COLO668 (cell line): ENCODE data around the gene SUFU.
A peak's percentile ranks its signal among the peaks of the same experiment; 100 is the strongest.

Experiments used
- DNase-seq: peaks from one replicate; lab custom pipeline; 2025; ENCODE audit not compliant: unreplicated experiment; lab: John Stamatoyannopoulos, UW

Gene SUFU

DNA sequence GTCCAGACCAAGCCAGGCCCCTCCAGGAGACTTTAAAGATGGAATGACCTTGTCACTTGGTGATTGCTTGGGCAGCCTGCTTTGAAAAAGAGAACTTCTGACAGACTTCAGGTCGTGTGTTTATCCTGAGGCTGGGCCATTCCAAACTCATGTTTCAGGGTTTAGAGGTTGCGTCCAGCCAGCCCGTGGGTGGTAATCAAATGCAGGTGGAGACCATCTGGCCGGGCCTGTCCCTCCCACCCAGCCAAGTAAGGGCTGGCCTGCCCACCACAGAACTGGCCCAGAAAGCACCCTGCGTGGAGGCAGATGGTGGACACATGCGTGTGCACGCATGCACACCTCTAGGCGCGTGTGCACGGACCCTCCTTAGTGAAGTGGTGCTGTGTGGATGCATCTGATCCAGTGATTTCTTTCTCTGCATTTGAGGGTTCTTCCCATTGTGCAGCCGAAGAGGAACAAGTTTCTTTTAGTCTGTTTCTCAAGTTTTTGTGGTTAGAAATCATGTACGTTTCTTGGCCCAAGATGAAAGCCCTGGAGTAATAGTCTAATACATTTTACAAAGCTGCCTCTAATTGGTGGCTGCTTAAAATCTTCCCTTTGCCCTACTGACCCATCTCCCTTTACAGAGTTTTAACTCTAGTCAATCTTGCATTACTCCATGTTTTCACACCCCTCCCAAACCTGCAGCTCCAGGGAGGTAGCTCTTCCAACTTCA lies 43.0 kb downstream of the SUFU start:
- no peak for DNase-seq

DNA sequence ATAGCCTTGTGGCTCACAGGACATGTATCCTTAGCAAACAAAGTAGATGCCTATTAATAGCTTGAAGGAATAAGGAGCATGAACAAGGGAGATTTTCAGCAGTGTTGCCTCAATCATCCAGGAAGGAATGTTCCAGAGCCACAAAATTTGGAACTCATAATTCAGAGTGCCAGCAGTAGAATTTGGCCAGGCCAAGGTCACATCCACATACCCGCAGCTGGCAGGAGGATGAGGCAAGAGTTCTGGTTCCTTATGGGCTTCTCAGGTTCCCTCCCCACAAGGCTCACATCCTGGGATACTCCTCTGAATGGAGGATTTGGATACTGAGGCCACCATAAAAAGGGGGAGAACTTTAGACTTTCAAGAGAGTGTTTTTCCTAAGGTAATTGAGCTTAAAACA lies 45.8 kb downstream of the SUFU start:
- no peak for DNase-seq

DNA sequence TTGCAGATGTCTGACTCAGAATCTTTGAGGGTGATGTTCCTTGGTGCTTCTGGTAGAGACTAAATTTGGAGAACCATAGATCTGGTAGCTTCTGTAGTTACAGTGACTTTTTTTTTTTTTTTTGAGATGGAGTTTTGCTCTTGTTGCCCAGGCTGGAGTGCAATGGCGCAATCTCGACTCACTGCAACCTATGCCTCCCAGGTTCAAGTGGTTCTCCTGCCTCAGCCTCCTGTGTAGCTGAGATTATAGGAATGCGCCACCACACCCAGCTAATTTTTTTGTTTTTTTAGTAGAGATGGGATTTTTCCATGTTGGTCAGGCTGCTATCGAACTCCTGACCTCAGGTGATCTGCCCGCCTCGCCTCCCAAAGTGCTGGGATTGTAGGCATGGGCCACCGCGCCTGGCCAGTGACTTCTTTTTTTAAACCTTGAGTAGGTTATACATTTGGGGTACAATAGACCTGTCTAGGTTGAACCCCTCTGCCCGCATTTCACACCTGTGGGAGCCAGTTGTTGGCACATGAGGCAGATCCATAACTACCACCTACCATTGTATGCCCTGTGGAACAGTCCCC lies 47.0 kb downstream of the SUFU start:
- no peak for DNase-seq

DNA sequence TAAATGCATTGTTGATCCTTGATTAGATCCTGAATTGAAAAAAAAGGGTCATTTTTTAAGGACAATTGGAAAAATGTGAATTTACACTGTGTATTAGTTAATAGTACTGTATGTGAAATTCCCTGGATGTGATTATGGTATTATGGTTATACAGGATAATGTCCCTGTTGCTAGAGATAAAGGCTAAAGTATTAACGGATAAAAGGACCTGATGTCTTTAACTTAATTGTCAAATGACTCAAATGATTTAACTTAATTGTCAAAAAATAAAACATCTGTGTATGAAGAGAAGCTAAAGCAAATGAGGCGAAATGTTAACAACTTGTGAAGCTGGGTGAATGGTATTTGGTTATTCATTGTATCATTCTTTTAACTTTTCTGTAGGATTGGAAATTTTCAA lies 48.8 kb downstream of the SUFU start:
- no peak for DNase-seq

DNA sequence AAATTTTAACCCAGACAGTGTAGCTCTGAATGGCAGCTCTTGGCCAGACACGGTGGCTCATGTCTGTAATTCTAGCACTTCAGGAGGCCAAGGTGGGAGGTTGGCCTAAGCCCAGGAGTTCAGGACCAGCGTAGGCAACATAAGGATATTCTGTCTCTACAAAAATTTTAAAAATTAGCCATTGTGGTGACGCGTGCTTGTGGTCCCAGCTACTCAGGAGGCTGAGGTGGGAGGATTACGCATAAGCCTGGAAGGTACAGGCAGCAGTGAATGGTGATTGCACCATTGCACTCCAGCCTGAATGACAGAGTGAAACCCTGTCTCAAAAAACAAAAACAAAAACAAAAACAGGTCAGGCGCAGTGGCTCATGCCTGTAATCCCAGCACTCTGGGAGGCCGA lies 50.0 kb downstream of the SUFU start:
- no peak for DNase-seq

DNA sequence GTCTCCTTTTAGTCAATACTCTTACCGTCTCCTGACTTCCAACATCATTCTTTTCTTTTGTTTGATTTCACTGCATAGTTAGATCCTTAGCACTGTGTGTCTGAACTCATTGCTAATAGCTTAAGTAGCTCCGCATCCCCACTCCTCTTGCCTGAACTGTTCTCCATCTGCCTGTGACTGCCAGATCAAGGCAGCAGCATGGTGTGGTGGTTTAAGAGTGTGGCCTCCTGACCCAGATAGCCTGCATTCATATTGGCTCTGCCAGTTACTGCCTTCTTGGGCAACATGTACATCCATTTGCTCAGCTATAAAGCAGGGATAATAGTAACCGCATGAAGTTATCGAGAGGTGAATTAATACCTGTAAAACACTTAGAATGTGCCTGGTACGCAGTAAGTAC lies 50.8 kb downstream of the SUFU start:
- DNase-seq = no peak

DNA sequence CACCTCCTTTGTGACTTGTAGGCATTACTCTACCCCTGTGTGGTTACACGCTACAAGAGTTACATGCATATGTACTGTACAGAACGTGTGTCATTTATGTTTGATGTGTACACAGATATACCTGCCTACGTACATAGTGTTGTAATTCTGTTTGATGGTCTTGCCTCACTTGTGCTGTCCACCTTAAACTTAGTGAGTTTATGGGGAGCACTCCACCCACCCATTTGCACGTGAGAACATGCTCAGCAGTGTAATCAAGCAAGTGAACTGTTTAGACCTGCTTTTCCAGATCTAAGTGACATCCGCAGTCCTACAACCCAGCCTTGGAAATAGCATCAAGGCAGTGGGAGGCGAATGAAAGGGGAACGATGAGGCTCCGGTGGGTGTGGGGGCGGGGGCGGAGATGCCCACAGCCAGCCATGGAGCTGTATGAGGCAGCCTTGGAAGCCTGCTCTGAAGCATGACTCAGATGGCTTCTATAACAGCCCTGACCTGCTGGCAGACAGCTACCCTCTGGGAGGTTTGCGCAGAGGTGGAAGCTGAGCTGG lies 52.1 kb downstream of the SUFU start:
- DNase-seq = no peak

DNA sequence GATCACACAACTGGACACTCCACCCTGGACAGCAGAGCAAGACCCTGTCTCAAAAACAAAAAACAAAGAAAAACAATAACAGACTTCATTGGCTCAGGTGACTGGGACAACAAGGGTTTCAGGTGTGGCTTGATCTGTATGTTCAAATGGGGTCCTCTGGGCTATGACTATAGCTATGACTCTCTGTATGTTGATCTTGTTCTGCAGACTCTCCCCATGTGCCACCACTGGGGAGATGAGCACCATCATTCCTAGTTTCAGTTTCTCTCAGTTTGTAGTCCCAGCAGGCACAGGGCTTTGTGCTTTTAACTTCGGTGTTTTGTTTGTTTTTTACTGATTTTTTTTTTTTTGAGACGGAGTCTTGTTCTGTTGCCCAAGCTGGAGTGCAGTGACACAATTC lies 53.8 kb downstream of the SUFU start:
- DNase-seq = no peak

DNA sequence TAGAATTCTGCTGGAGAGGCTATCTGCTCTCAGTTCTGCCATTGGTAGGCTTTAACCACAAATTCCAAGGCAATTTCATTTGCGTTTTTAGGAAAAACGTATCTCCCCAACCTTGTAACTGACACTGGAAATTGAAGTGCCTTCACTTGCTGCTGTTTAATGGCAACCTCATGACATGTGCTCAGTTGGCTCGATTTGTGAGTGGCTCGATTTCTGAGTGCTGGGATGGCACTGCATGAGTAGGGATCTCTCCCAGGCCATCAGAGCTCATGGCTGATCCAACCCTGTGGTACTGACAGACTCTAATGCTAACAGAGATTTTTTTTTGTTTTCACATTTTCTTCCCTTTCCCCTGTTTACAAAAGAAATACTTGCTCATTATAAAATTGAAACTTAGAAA lies 56.0 kb downstream of the SUFU start:
- DNase-seq = no peak

DNA sequence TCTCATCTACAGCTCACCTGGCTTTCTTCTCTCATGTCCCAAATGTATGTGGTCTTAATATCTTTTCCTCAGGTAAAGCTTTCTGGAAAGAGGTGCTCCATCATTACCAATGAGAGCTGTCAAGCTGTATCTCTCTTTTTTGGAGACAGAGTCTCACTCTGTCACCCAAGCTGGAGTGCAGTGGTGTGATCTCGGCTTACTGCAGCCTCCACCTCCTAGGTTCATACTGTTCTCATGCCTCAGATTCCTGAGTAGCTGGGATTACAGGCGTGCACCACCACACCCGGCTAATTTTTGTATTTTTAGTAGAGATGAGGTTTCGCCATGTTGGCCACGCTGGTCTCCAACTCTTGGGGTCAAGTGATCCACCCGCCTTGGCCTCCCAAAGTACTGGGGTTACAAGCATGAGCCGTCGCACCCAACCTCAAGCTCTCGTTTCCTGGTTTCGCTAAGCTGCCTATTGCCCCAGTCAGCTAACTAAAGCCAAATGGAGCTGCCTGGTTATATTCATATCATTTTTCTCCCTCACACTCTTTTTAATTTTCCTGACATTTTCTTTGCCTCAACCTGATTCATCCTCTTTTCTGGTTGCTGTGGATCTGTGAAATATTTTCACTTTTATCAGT lies 60.5 kb downstream of the SUFU start:
- no peak for DNase-seq

DNA sequence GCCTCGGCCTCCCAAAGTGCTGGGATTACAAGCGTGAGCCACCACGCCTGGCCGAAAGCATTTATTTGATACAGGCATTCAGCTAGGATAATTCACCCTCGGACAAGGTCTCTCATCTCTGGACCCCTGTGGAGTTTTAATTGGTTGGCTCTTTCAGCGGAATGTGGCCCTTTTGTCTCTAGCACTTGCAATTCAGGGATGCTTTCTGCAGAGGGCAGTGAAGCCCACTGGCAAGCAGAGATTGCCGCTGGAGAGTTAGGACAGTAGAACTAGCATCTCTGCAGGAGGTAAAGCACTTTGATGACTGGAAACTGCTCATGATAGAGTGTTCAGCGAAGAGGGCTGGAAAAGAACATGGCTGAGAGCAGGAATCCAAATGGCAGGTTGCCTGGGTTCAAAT lies 62.0 kb downstream of the SUFU start:
- DNase-seq = no peak

DNA sequence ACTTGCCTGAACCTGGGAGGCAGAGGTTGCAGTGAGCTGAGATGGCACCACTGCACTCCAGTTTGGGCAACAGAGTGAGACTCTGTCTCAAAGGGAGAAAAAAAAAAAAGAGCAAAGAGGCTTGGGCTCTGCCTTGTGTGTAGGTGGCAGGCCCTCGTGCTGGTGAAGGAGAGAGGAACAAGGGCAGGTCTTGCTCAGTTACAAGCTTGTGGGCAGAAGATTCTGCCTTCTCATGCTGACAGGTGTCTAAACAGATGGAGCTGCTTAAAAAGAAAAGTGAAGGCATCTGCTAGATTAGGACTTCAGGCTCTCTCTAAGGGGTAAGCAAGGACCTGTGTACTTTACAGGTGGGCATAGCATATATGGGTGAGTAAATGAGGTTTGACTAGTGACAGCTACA lies 75.0 kb downstream of the SUFU start:
- DNase-seq = no peak

DNA sequence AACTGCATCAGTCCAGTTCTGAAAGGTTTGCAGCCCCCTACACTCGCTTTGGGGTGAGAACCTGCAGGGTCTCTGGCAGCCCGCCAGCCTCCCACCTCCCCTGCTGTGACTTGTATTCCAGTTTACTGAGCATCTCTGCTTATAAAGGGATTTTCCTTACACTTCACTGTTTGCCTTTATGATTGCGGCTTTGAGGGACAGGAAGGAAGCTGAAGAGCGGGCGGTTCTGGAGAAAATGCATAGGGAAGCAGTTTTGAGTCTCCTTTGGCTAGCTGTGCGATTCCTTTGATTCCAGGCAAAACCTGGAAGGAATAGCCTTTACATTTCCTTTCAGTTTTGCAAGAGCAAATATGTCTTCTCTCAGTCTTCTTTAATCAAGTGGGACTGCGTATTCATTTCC lies 75.6 kb downstream of the SUFU start:
- DNase-seq = no peak

DNA sequence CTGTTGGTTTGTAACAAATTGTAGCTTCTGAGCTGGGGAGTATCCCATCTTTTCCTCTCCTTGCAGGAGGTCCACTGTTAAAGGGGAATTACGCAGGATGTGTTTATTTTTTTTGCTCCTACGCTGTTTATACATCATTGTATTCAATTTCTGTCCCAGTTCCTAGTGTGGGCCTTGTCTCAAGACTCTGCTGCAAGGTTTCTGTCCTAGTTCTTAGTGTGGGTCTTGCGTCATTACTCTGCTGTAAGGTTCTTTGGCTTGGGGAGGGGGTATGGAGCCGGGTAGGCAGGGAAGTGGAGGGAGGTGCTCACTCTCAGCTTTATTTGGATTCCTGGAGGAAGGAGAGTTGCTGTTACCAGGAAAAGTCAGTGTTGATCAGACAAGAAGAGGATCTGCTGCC lies 76.5 kb downstream of the SUFU start:
- no peak for DNase-seq

DNA sequence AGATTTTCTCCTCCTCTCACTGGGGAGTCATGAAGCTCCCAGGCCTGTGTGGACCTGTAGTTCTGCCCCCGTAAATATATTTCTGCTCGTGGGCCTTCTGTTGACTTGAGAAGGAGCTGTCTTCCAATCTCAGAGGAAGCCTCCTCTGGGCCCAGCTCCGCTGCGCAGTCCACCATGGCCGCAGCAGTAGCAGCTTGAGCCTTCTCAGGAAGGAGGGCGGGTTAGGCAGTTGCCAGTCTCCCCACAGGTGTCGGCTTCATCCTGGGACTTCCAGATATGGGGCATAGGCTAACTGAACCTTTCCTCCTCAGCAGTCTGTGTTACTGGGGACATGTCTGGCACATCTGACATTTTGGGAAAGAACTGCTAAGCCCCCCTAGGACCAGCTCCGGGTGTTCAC lies 77.6 kb downstream of the SUFU start:
- no peak for DNase-seq

DNA sequence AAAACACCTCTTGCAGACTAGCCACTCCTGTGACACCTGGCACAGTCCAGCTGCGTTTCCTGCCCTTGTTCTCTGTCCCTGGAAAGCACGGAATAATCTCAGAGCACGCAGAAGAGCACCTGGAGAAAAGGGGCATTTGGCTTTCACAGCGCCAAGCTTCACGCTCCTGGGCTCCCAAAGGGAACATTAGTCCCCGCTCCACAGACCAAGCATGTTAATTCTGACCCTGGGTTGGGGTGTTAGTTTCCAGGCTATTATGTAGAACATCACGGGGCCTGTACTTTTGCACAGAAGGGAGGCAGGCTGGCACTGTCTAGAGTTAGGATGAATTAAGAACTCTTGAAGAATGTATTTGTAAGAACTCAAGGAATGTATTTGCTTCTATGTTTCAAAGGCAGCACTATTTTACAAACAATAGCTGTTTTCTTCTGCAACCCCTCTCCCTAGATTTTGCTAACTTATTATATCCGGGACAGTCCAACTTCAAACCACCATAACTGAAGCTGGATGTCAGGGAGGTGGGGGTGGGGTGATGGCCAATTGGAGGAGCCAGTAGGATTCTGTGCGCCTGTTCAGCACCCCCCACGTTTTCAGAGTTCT lies 78.3 kb downstream of the SUFU start:
- DNase-seq = peak; percentile 8

DNA sequence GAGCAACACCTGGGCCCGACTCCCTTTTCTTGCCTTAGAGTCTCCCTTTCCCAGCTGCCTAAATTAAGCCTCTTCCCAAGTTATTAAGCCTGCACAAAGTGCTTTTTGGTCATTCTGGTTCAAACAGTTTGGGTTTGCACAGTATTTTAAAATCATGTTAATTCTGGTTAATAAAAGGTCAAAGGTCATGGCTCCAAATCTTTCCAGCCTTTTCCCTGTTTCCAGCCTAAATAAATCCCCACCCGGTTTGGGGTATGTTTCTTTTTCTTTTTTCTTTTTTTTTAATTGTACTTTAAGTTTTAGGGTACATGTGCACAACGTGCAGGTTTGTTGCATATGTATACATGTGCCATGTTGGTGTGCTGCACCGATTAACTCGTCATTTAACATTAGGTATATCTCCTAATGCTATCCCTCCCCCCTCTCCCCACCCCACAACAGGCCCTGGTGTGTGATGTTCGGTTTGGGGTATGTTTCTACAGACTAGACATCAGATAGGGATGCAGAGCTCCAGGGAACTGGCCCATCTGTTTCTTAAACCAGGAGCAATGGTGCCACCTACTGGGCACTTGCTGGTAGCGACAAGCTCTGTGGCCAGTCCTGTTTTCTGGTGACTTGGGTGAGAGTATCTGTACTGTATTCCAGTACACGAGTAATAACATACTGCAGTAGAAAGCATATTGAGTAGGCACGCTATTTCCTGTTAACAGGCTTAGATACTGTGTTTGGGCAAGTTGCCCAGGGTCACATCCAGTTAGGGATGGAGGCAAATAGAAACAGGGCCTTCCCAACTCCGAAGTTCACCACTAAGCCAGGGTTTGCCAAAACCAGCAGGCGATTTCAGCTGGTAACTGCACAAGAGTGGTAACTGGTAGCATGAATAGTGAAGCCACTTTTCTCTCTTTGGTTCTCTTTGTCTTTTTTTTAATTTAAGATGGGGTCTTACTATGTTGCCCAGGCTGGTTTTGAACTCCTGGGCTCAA lies 80.0 kb downstream of the SUFU start:
- DNase-seq = peak; percentile 73

DNA sequence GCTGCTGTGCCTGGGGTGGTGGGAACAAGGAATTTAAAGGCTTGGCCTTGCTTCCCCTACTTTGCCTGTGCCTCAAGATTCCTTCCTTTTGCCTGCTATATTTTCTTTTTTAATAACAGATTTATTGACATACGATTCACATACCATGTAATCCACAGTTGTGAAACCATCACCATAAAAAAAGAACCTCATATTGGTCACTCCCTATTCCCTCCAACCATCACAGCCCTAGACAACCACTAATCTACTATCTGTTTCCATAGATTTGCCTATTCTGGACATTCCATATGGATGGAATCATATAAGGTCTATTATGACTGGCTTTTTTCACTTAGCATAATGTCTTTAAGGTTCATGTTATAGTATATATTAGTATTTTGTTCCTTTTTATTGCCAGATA lies 81.3 kb downstream of the SUFU start:
- DNase-seq = no peak

DNA sequence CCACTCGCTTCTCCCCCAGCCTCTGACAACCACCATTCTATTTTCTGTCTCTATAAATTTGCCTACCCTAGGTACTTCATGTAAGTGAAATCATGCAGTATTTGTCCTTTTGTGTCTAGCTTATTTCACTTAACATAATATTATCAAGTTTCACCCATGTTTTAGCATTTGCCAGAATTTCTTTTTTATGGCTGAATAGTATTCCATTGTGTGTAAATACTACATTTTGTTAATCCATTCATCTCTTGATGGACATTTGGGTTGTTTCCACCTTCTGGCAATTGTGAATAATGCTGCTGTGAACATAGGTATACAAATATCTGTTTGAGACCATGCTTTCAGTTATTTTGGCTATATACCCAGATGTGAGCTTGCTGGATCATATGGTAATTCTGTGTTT lies 83.1 kb downstream of the SUFU start:
- DNase-seq = no peak

DNA sequence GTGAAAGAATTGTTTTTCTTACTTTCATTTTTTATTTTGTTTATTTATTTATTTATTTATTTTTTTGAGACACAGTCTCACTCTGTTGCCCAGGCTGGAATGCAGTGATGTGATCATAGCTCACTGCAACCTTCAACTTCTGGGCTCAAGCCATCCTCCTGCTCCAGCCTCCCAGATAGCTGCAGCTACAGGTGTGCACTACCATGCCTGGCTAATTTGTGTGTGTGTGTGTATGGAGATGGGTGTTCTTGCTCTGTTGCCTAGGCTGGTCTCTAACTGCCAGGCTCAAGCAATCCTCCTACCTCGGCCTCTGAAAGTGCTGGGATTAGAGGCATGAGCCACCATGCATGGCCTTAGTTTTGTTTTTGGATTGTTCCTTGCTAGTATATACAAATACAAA lies 85.1 kb downstream of the SUFU start:
- no peak for DNase-seq
